Bronchial epithelial cell (primary cell): ENCODE results near the gene ITPR3. TPM values are rescaled to one million over a fixed set of nuclear protein-coding genes. Genes with fewer than 3 reads are reported as not detected.
A peak's percentile ranks its signal among the peaks of the same experiment; 100 is the strongest.

Experiments
- DNase-seq: peaks from one replicate; pipeline ENCODE4 v3.0.0-alpha.2; 2010; ENCODE audit warnings: low read depth
- FAIRE-seq: peaks from 2 replicates; lab custom pipeline; 2011; peaks lifted over from hg19 to GRCh38; lab: Jason Lieb, UNC
- H3K27me3 ChIP-seq: 2 replicates; pipeline ENCODE4 v1.5.1; 2011; ENCODE audit warnings: low read length; ENCODE audit not compliant: control insufficient read depth, insufficient read depth
- H3K36me3 ChIP-seq: 2 replicates; pipeline ENCODE4 v1.5.1; 2011; ENCODE audit warnings: low read length; ENCODE audit not compliant: control insufficient read depth, insufficient read depth
- H3K4me3 ChIP-seq: 2 replicates; pipeline ENCODE4 v1.5.1; 2011; ENCODE audit warnings: mild to moderate bottlenecking, low read depth, low read length, control low read depth
- CTCF ChIP-seq: IDR thresholded peaks from 2 replicates; pipeline ENCODE4 v1.5.1; 2011; ENCODE audit warnings: mild to moderate bottlenecking, moderate library complexity, low read length, control low read depth, inconsistent platforms; ENCODE audit not compliant: insufficient read depth, severe bottlenecking
- total RNA-seq: library from RNA; depleted of rRNA; stranded (reverse); fragments of >200 nt; gene quantifications from 2 replicates; pipeline ENCODE4 v1.2.1, GENCODE V29; 2014

ITPR3 gene
- total RNA-seq, 1 donor from 2014 or later: 95.6 TPM

- H3K4me3 ChIP-seq: no peak overlapping the region
- no peaks in the 10 kb centered on the region for H3K27me3 ChIP-seq
- no peak for TF ChIP-seq CTCF
- no peak for FAIRE-seq
- peaks cover 11% of the 10 kb centered on the region for H3K36me3 ChIP-seq
- no peak for DNase-seq
These were observed 15.5 kb downstream of the ITPR3 start for GRCh38 chr6:33636655-33637054.

- no peak for DNase-seq
- TF ChIP-seq CTCF: no peak
- Histone ChIP-seq H3K4me3 (no peak overlapping the region), H3K36me3 (peaks cover 15% of the 10 kb centered on the region), H3K27me3 (no peaks in the 10 kb centered on the region)
- no peak for FAIRE-seq
These were observed 17.4 kb downstream of the ITPR3 start for GRCh38 chr6:33638556-33638955.

GRCh38 chr6:33639559-33639958, 18.4 kb downstream of the ITPR3 start:
- FAIRE-seq (no peak), DNase-seq (no peak)
- TF ChIP-seq CTCF: no peak
- Histone ChIP-seq H3K27me3 (no peaks in the 10 kb centered on the region), H3K36me3 (peaks cover 16% of the 10 kb centered on the region), H3K4me3 (no peak overlapping the region)

- Histone ChIP-seq H3K36me3 (peaks cover 16% of the 10 kb centered on the region), H3K27me3 (no peaks in the 10 kb centered on the region), H3K4me3 (no peak overlapping the region)
- DNase-seq (no peak), FAIRE-seq (no peak)
- no peak for TF ChIP-seq CTCF
These were observed 19.2 kb downstream of the ITPR3 start for GRCh38 chr6:33640361-33640760.

GRCh38 chr6:33641144-33641543, 20.0 kb downstream of the ITPR3 start:
- Histone ChIP-seq H3K36me3 (peaks cover 19% of the 10 kb centered on the region), H3K27me3 (no peaks in the 10 kb centered on the region), H3K4me3 (no peak overlapping the region)
- peak; percentile 84 for DNase-seq
- peak; percentile 64 for FAIRE-seq
- TF ChIP-seq CTCF: peak; percentile 5

GRCh38 chr6:33641602-33642001, 20.5 kb downstream of the ITPR3 start:
- Histone ChIP-seq H3K36me3 (peaks cover 14% of the 10 kb centered on the region), H3K27me3 (no peaks in the 10 kb centered on the region), H3K4me3 (no peak overlapping the region)
- DNase-seq (no peak), FAIRE-seq (no peak)
- no peak for TF ChIP-seq CTCF
